ENCODE measurements around the gene DMWD.
A peak's percentile ranks its signal among the peaks of the same experiment; 100 is the strongest.

The DMWD gene

GRCh38 chr19:45785097-45785496 is 7.5 kb downstream of the DMWD start:
- DNase-seq: no peak

GRCh38 chr19:45784096-45784495 is 8.5 kb downstream of the DMWD start:
- no peak for DNase-seq

- no peak for DNase-seq
Measured at GRCh38 chr19:45782820-45783785, 9.5 kb downstream of the DMWD start.

- no peak for DNase-seq
Measured at GRCh38 chr19:45782162-45782691, 10.4 kb downstream of the DMWD start, which contains the start of gene DMPK. Gene DMPK (minus strand): TSS chr19:45782490. CDS start chr19:45782352, 138 bp downstream.

- no peak for DNase-seq
Measured at GRCh38 chr19:45781214-45782161, 11.2 kb downstream of the DMWD start.

- DNase-seq: no peak
Measured at GRCh38 chr19:45780448-45781213, 12.0 kb downstream of the DMWD start.

- no peak for DNase-seq
Measured at GRCh38 chr19:45780146-45780447, 12.5 kb downstream of the DMWD start.

GRCh38 chr19:45779231-45780145 is 13.2 kb downstream of the DMWD start:
- DNase-seq: peak; percentile 93

GRCh38 chr19:45778010-45778661 is 14.5 kb downstream of the DMWD start:
- DNase-seq: no peak

GRCh38 chr19:45777395-45777961 is 15.2 kb downstream of the DMWD start:
- no peak for DNase-seq

GRCh38 chr19:45774765-45775164 is 17.9 kb downstream of the DMWD start:
- no peak for DNase-seq

GRCh38 chr19:45773384-45773783 is 19.3 kb downstream of the DMWD start:
- no peak for DNase-seq

- no peak for DNase-seq
Measured at GRCh38 chr19:45772912-45773311, 19.7 kb downstream of the DMWD start.

GRCh38 chr19:45772130-45772840 is 20.4 kb downstream of the DMWD start:
- no peak for DNase-seq

- DNase-seq: no peak
Measured at GRCh38 chr19:45771311-45771933, 21.2 kb downstream of the DMWD start.

- DNase-seq: peak; percentile 97
Measured at GRCh38 chr19:45770192-45771101, 22.2 kb downstream of the DMWD start.

- no peak for DNase-seq
Measured at GRCh38 chr19:45769821-45770191, 22.8 kb downstream of the DMWD start.

All from activated CD8-positive, alpha-beta memory T cell treated with anti-CD3 and anti-CD28 coated beads for 24 hours (primary cell).